HEK293 (cell line): ENCODE data around the gene MAPRE3.

ENCODE experiments used
- CTCF ChIA-PET: fragments of 350-600 bp; formaldehyde crosslinking; extraction: SDS; loops from one replicate; lab custom pipeline; 2021; ENCODE audit warnings: antibody characterized with exemption; lab: Yijun Ruan, JAX
- POLR2A ChIA-PET: fragments of 300-600 bp; formaldehyde crosslinking; extraction: SDS; loops from one replicate; lab custom pipeline; 2020; ENCODE audit warnings: antibody characterized with exemption, inconsistent platforms; lab: Yijun Ruan, JAX
- H3K27ac ChIP-seq: fragments of 200-500 bp; sonication (Bioruptor generic); 2 replicates; pipeline ENCODE4 v1.5.1; 2014; ENCODE audit warnings: low read depth, low read length, control low read depth, inconsistent platforms; ENCODE audit errors: extremely low read depth
- H3K36me3 ChIP-seq, 2 experiments: fragments of 200-500 bp in 1 of 2; sonication (Bioruptor generic) in 1 of 2; 1 replicate in 1 of 2; 2 replicates in 1 of 2; pipeline ENCODE4 v1.5.1; 2014 to 2017; ENCODE audit warnings: inconsistent platforms in 2 of 2, low read length in 2 of 2; ENCODE audit not compliant: control insufficient read depth in 2 of 2, insufficient read depth in 1 of 2
- H3K4me1 ChIP-seq: fragments of 200-500 bp; sonication (Bioruptor generic); 2 replicates; pipeline ENCODE4 v1.5.1; 2014; ENCODE audit warnings: mild to moderate bottlenecking, low read length, inconsistent platforms; ENCODE audit not compliant: control insufficient read depth, insufficient read depth
- H3K4me3 ChIP-seq: 2 replicates; pipeline ENCODE4 v1.5.1; 2011; ENCODE audit warnings: low read depth, mild to moderate bottlenecking, control low read depth, low read length, moderate library complexity
- H3K9me3 ChIP-seq: fragments of 200-500 bp; sonication (Bioruptor generic); 2 replicates; pipeline ENCODE4 v1.5.1; 2014; ENCODE audit warnings: low read depth, low read length, inconsistent platforms; ENCODE audit not compliant: control insufficient read depth, insufficient read depth
- BCL11A ChIP-seq: fragments of 450-650 bp; formaldehyde crosslinking; IDR thresholded peaks from 2 replicates; pipeline ENCODE4 v1.5.1; 2016; ENCODE audit warnings: low read depth, missing biosample characterization, missing genetic modification characterization
- GLI4 ChIP-seq: fragments of 450-650 bp; formaldehyde crosslinking; IDR thresholded peaks from 2 replicates; pipeline ENCODE4 v1.5.1; 2016; ENCODE audit warnings: missing biosample characterization, missing genetic modification characterization
- HOXA7 ChIP-seq: sonication (generic); formaldehyde crosslinking; IDR thresholded peaks from 2 replicates; pipeline ENCODE4 v1.8.1; 2022; ENCODE audit warnings: missing genetic modification reagents, borderline replicate concordance
- MZF1 ChIP-seq: fragments of 450-650 bp; formaldehyde crosslinking; IDR thresholded peaks from 2 replicates; pipeline ENCODE4 v1.5.1; 2017; ENCODE audit warnings: missing biosample characterization, missing genetic modification characterization, borderline replicate concordance
- PRDM1 ChIP-seq: fragments of 450-650 bp; formaldehyde crosslinking; IDR thresholded peaks from 2 replicates; pipeline ENCODE4; 2016; ENCODE audit warnings: missing biosample characterization, missing genetic modification characterization
- SP2 ChIP-seq: fragments of 450-650 bp; formaldehyde crosslinking; IDR thresholded peaks from 2 replicates; pipeline ENCODE4 v1.5.1; 2016; ENCODE audit warnings: missing biosample characterization, missing genetic modification characterization
- SP7 ChIP-seq: fragments of 450-650 bp; formaldehyde crosslinking; IDR thresholded peaks from 2 replicates; pipeline ENCODE4 v1.5.1; 2016; ENCODE audit warnings: missing biosample characterization, missing genetic modification characterization
- YY2 ChIP-seq: fragments of 450-650 bp; formaldehyde crosslinking; IDR thresholded peaks from 2 replicates; pipeline ENCODE4 v1.5.1; 2016; ENCODE audit warnings: missing biosample characterization, missing genetic modification characterization
- ZBTB1 ChIP-seq: fragments of 450-650 bp; formaldehyde crosslinking; IDR thresholded peaks from 2 replicates; pipeline ENCODE4 v1.5.1; 2016; ENCODE audit warnings: missing biosample characterization, missing genetic modification characterization
- ZBTB20 ChIP-seq: fragments of 450-650 bp; formaldehyde crosslinking; IDR thresholded peaks from 2 replicates; pipeline ENCODE4 v1.5.1; 2016; ENCODE audit warnings: missing biosample characterization, missing genetic modification characterization
- ZFP37 ChIP-seq: fragments of 450-650 bp; formaldehyde crosslinking; IDR thresholded peaks from 2 replicates; pipeline ENCODE4 v1.5.1; 2016; ENCODE audit warnings: missing biosample characterization, missing genetic modification characterization
- ZNF112 ChIP-seq: fragments of 450-650 bp; formaldehyde crosslinking; IDR thresholded peaks from 2 replicates; pipeline ENCODE4 v1.5.0; 2017; ENCODE audit warnings: missing biosample characterization, missing genetic modification characterization
- ZNF169 ChIP-seq: fragments of 450-650 bp; formaldehyde crosslinking; IDR thresholded peaks from 2 replicates; pipeline ENCODE4 v1.5.1; 2016; ENCODE audit warnings: missing biosample characterization, missing genetic modification characterization
- ZNF2 ChIP-seq: fragments of 450-650 bp; formaldehyde crosslinking; IDR thresholded peaks from 2 replicates; pipeline ENCODE4 v1.5.1; 2016; ENCODE audit warnings: missing biosample characterization, missing genetic modification characterization
- ZNF292 ChIP-seq: fragments of 450-650 bp; formaldehyde crosslinking; IDR thresholded peaks from 2 replicates; pipeline ENCODE4 v1.5.1; 2016; ENCODE audit warnings: low read depth, missing biosample characterization, missing genetic modification characterization, borderline replicate concordance
- ZNF341 ChIP-seq: fragments of 450-650 bp; formaldehyde crosslinking; IDR thresholded peaks from 2 replicates; pipeline ENCODE4; 2016; ENCODE audit warnings: low read depth, missing biosample characterization, missing genetic modification characterization
- ZNF433 ChIP-seq: fragments of 450-650 bp; formaldehyde crosslinking; IDR thresholded peaks from 2 replicates; pipeline ENCODE4 v1.5.1; 2016; ENCODE audit warnings: missing biosample characterization, missing genetic modification characterization, low read depth
- ZNF561 ChIP-seq: fragments of 450-650 bp; IDR thresholded peaks from 2 replicates; pipeline ENCODE4 v1.5.1; 2018; ENCODE audit warnings: missing biosample characterization, missing genetic modification characterization, borderline replicate concordance
- ZNF660 ChIP-seq: fragments of 450-650 bp; IDR thresholded peaks from 2 replicates; pipeline ENCODE4 v1.5.1; 2018; ENCODE audit warnings: missing biosample characterization, mild to moderate bottlenecking, missing genetic modification characterization
- ZNF664 ChIP-seq: fragments of 450-650 bp; formaldehyde crosslinking; IDR thresholded peaks from 2 replicates; pipeline ENCODE4 v1.5.1; 2016; ENCODE audit warnings: missing biosample characterization, missing genetic modification characterization
- ZNF76 ChIP-seq: fragments of 450-650 bp; formaldehyde crosslinking; IDR thresholded peaks from 2 replicates; pipeline ENCODE4; 2016; ENCODE audit warnings: low read depth, missing biosample characterization, missing genetic modification characterization, borderline replicate concordance
- ZNF792 ChIP-seq: fragments of 450-650 bp; formaldehyde crosslinking; IDR thresholded peaks from 2 replicates; pipeline ENCODE4 v1.5.1; 2016; ENCODE audit warnings: missing biosample characterization, missing genetic modification characterization
- TF ChIP-seq, protein P1 (sequence below): fragments of 450-650 bp; formaldehyde crosslinking; IDR thresholded peaks from 2 replicates; pipeline ENCODE4 v1.5.1; 2017; ENCODE audit warnings: missing biosample characterization, missing genetic modification characterization
- TF ChIP-seq, protein P2 (sequence below): fragments of 450-650 bp; formaldehyde crosslinking; IDR thresholded peaks from 2 replicates; pipeline ENCODE4 v1.5.1; 2017; ENCODE audit warnings: missing biosample characterization, missing genetic modification characterization
- TF ChIP-seq, protein P3 (sequence below): fragments of 450-650 bp; formaldehyde crosslinking; IDR thresholded peaks from 2 replicates; pipeline ENCODE4 v1.5.1; 2016; ENCODE audit warnings: missing biosample characterization, missing genetic modification characterization, borderline replicate concordance
- TF ChIP-seq, protein P4 (sequence below): fragments of 450-650 bp; formaldehyde crosslinking; IDR thresholded peaks from 2 replicates; pipeline ENCODE4 v1.5.1; 2016; ENCODE audit warnings: missing biosample characterization, missing genetic modification characterization
- TF ChIP-seq, protein P5 (sequence below): fragments of 450-650 bp; formaldehyde crosslinking; IDR thresholded peaks from 2 replicates; pipeline ENCODE4 v1.5.1; 2017; ENCODE audit warnings: missing biosample characterization, missing genetic modification characterization
- TF ChIP-seq, protein P6 (sequence below): fragments of 450-650 bp; formaldehyde crosslinking; IDR thresholded peaks from 2 replicates; pipeline ENCODE4 v1.5.1; 2016; ENCODE audit warnings: missing biosample characterization, missing genetic modification characterization

The MAPRE3 gene

DNA sequence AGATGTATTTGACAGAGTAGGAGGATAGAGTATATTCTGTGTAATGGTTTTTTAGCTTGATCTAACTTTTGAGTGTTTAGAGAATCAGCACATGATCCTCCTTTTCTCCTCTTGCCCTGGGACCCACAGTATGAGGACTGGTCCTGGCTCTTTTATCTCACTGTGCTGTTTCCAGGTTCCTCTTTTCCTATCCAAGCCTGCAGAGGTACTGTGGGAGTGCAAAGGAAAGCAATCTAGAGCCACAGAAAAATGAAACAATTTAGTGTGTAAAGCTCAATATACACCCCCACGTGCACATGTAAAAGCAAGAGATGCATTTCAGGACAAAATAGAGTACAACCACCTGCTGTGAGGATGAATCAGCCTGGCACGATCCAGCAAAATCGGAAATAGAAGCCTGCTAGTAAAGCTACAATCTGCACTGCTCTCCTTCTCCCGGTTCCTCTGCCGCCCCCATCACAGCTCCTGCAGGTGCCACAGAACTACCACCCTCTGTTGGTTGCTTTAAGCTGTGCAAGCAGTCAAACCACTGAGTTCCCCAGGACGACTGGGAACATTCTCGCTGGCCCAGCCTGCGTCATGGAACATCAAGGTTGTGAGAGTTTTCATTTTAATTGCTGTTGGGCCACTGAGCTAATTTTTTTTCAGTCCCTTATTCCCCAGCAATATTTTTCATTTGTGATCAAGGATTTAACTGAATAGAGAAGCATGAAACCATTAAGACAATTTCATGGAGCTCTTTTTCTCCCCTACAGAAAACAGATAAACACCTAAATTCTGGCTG lies 47.8 kb upstream of the MAPRE3 start:
- H3K27ac ChIP-seq, result no peak overlapping the region
- peaks cover 5% of the 10 kb centered on the region for H3K4me1 ChIP-seq
- POLR2A ChIA-PET, result interaction anchor here (0.7 to 1.7 kb wide), 3 partner anchors 74 to 266 kb away, joined by 3 to 9 read pairs (median 7); no protein-coding TSS in a partner anchor
- TF ChIP-seq, protein P1, sequence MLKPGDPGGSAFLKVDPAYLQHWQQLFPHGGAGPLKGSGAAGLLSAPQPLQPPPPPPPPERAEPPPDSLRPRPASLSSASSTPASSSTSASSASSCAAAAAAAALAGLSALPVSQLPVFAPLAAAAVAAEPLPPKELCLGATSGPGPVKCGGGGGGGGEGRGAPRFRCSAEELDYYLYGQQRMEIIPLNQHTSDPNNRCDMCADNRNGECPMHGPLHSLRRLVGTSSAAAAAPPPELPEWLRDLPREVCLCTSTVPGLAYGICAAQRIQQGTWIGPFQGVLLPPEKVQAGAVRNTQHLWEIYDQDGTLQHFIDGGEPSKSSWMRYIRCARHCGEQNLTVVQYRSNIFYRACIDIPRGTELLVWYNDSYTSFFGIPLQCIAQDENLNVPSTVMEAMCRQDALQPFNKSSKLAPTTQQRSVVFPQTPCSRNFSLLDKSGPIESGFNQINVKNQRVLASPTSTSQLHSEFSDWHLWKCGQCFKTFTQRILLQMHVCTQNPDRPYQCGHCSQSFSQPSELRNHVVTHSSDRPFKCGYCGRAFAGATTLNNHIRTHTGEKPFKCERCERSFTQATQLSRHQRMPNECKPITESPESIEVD, result peak; percentile 29; the same call in 1 of the 2 replicates
- TF ChIP-seq ZNF292 (tag by site-specific recombination) (no peak), ZNF561 (tag by site-specific recombination) (no peak), MZF1 (tag by site-specific recombination) (no peak), PRDM1 (0 out of 2 replicates have a peak, but pooled peaks have one; percentile 6), ZBTB20 (tag by site-specific recombination) (peak; percentile 48; the same call in 1 of the 2 replicates), ZNF112 (tag by site-specific recombination) (no peak), YY2 (tag by site-specific recombination) (no peak), ZNF664 (tag by site-specific recombination) (no peak), ZNF433 (tag by site-specific recombination) (no peak), ZNF792 (tag by site-specific recombination) (no peak), ZNF2 (tag by site-specific recombination) (no peak), ZNF169 (tag by site-specific recombination) (no peak), GLI4 (tag by site-specific recombination) (no peak), ZNF660 (tag by site-specific recombination) (peak; percentile 48; the same call in 1 of the 2 replicates), HOXA7 (no peak), SP2 (no peak), ZNF341 (tag by site-specific recombination) (no peak), ZNF76 (tag by site-specific recombination) (no peak), ZFP37 (no peak), BCL11A (no peak), ZBTB1 (tag by site-specific recombination) (no peak), SP7 (tag by site-specific recombination) (peak; percentile 46; the same call in 1 of the 2 replicates)
- TF ChIP-seq, protein P2, sequence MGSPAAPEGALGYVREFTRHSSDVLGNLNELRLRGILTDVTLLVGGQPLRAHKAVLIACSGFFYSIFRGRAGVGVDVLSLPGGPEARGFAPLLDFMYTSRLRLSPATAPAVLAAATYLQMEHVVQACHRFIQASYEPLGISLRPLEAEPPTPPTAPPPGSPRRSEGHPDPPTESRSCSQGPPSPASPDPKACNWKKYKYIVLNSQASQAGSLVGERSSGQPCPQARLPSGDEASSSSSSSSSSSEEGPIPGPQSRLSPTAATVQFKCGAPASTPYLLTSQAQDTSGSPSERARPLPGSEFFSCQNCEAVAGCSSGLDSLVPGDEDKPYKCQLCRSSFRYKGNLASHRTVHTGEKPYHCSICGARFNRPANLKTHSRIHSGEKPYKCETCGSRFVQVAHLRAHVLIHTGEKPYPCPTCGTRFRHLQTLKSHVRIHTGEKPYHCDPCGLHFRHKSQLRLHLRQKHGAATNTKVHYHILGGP, result peak; percentile 77
- TF ChIP-seq, protein P3, sequence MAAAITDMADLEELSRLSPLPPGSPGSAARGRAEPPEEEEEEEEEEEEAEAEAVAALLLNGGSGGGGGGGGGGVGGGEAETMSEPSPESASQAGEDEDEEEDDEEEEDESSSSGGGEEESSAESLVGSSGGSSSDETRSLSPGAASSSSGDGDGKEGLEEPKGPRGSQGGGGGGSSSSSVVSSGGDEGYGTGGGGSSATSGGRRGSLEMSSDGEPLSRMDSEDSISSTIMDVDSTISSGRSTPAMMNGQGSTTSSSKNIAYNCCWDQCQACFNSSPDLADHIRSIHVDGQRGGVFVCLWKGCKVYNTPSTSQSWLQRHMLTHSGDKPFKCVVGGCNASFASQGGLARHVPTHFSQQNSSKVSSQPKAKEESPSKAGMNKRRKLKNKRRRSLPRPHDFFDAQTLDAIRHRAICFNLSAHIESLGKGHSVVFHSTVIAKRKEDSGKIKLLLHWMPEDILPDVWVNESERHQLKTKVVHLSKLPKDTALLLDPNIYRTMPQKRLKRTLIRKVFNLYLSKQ (tag by site-specific recombination), result no peak
- TF ChIP-seq, protein P4, sequence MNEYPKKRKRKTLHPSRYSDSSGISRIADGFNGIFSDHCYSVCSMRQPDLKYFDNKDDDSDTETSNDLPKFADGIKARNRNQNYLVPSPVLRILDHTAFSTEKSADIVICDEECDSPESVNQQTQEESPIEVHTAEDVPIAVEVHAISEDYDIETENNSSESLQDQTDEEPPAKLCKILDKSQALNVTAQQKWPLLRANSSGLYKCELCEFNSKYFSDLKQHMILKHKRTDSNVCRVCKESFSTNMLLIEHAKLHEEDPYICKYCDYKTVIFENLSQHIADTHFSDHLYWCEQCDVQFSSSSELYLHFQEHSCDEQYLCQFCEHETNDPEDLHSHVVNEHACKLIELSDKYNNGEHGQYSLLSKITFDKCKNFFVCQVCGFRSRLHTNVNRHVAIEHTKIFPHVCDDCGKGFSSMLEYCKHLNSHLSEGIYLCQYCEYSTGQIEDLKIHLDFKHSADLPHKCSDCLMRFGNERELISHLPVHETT (tag by site-specific recombination), result no peak
- TF ChIP-seq, protein P5, sequence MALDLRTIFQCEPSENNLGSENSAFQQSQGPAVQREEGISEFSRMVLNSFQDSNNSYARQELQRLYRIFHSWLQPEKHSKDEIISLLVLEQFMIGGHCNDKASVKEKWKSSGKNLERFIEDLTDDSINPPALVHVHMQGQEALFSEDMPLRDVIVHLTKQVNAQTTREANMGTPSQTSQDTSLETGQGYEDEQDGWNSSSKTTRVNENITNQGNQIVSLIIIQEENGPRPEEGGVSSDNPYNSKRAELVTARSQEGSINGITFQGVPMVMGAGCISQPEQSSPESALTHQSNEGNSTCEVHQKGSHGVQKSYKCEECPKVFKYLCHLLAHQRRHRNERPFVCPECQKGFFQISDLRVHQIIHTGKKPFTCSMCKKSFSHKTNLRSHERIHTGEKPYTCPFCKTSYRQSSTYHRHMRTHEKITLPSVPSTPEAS (tag by site-specific recombination), result no peak
- TF ChIP-seq, protein P6, sequence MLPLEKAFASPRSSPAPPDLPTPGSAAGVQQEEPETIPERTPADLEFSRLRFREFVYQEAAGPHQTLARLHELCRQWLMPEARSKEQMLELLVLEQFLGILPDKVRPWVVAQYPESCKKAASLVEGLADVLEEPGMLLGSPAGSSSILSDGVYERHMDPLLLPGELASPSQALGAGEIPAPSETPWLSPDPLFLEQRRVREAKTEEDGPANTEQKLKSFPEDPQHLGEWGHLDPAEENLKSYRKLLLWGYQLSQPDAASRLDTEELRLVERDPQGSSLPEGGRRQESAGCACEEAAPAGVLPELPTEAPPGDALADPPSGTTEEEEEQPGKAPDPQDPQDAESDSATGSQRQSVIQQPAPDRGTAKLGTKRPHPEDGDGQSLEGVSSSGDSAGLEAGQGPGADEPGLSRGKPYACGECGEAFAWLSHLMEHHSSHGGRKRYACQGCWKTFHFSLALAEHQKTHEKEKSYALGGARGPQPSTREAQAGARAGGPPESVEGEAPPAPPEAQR, result no peak

More for the DNA sequence above, 47.8 kb upstream of the MAPRE3 start:
- CTCF ChIA-PET, result interaction anchor here (0.6 to 5.0 kb wide), 30 partner anchors 10 to 319 kb away, joined by 3 to 100 read pairs (median 4); partner anchors contain the start of gene DPYSL5
- no peaks in the 10 kb centered on the region for H3K9me3 ChIP-seq
- H3K4me3 ChIP-seq, result no peak overlapping the region
- peaks cover 0 to 16% of the 10 kb centered on the region in 2 experiments; a peak in 1 of 3 replicates for H3K36me3 ChIP-seq
